OCI-LY1 (cell line): ENCODE results near the gene WNK2.

Experiments
- H2AFZ ChIP-seq: fragments of 200-600 bp; sonication (generic), shearing (Covaris generic); 2 replicates; pipeline ENCODE4 v1.6.0; 2014; ENCODE audit warnings: antibody characterized with exemption, mild to moderate bottlenecking, low read length
- H3F3A ChIP-seq: fragments of 200-600 bp; sonication (generic), shearing (Covaris generic); 2 replicates; pipeline ENCODE4 v1.6.0; 2014; ENCODE audit warnings: mild to moderate bottlenecking, antibody characterized with exemption, low read length, moderate library complexity; ENCODE audit not compliant: insufficient read depth
- H3K27ac ChIP-seq: fragments of 200-600 bp; sonication (generic); 2 replicates; pipeline ENCODE4 v1.5.1; 2014; ENCODE audit warnings: low read length, mixed run types, mild to moderate bottlenecking, low read depth; ENCODE audit not compliant: poor library complexity, severe bottlenecking
- H3K27me3 ChIP-seq: fragments of 200-600 bp; sonication (generic); 2 replicates; pipeline ENCODE4 v1.6.0; 2014; ENCODE audit warnings: antibody characterized with exemption, mild to moderate bottlenecking, low read length, moderate library complexity; ENCODE audit not compliant: insufficient read depth
- H3K36me3 ChIP-seq: fragments of 200-600 bp; sonication (generic); 2 replicates; pipeline ENCODE4 v1.6.1; 2014; ENCODE audit warnings: mild to moderate bottlenecking, antibody characterized with exemption, low read length, moderate library complexity, mixed read lengths; ENCODE audit not compliant: insufficient read depth
- H3K4me1 ChIP-seq: fragments of 200-600 bp; sonication (generic); 2 replicates; pipeline ENCODE4 v1.5.1; 2014; ENCODE audit warnings: mild to moderate bottlenecking, low read length, moderate library complexity; ENCODE audit not compliant: insufficient read depth, severe bottlenecking
- H3K4me2 ChIP-seq: fragments of 200-600 bp; sonication (generic), shearing (Covaris generic); 2 replicates; pipeline ENCODE4 v1.6.1; 2014; ENCODE audit warnings: low read length
- H3K4me3 ChIP-seq: fragments of 200-600 bp; sonication (generic); 2 replicates; pipeline ENCODE4 v1.5.1; 2014; ENCODE audit warnings: low read length, low read depth, mild to moderate bottlenecking, mixed read lengths; ENCODE audit not compliant: poor library complexity, severe bottlenecking
- H3K79me2 ChIP-seq: fragments of 200-600 bp; shearing (Covaris generic); 2 replicates; pipeline ENCODE4 v1.6.1; 2016; ENCODE audit warnings: mixed run types, low read length, mixed read lengths; ENCODE audit not compliant: insufficient read depth
- H3K9ac ChIP-seq: fragments of 200-600 bp; sonication (generic), shearing (Covaris generic); 2 replicates; pipeline ENCODE4 v1.6.1; 2014; ENCODE audit warnings: mild to moderate bottlenecking, low read length, mixed read lengths
- H3K9me2 ChIP-seq: fragments of 200-600 bp; sonication (generic), shearing (Covaris generic); 2 replicates; pipeline ENCODE4 v1.6.1; 2014; ENCODE audit warnings: low read depth, mild to moderate bottlenecking, low read length, mixed read lengths
- H3K9me3 ChIP-seq: fragments of 200-600 bp; shearing (Covaris generic); 2 replicates; pipeline ENCODE4 v1.6.1; 2014; ENCODE audit warnings: low read length, mixed read lengths
- H4K20me1 ChIP-seq: fragments of 200-600 bp; sonication (generic), shearing (Covaris generic); 2 replicates; pipeline ENCODE4 v1.6.0; 2016; ENCODE audit warnings: mild to moderate bottlenecking, low read length; ENCODE audit not compliant: insufficient read depth
- CTCF ChIP-seq: fragments of 200-600 bp; sonication (generic), shearing (Covaris generic); IDR thresholded peaks from 2 replicates; pipeline ENCODE4 v1.5.1; 2017; ENCODE audit warnings: mild to moderate bottlenecking, antibody characterized with exemption, low read length, moderate library complexity, mixed read lengths
- EZH2 ChIP-seq: fragments of 200-600 bp; sonication (generic), shearing (Covaris generic); IDR thresholded peaks from 2 replicates; pipeline ENCODE4 v1.8.0; 2017; ENCODE audit warnings: borderline replicate concordance, mixed run types, mild to moderate bottlenecking, antibody characterized with exemption, low read length, moderate library complexity, mixed read lengths

WNK2 gene

DNA sequence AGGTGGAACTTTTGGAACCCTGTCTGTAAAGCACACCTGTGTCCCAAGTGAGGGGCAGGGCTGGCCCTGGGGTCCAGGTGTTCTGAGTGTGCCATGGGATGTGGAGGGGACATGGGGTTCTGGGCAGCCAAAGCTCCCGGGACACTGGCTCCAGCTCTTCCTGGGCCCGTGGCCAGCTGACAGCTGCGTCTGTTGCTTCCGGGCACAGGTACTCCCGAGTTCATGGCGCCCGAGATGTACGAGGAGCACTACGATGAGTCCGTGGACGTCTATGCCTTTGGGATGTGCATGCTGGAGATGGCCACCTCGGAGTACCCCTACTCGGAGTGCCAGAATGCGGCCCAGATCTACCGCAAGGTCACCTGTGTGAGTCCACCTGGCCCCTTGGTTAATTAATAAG is 50.7 kb downstream of the WNK2 start:
- peaks cover 9% of the 10 kb centered on the region; the same call in 1 of the 2 replicates for H3K27me3 ChIP-seq
- no peak overlapping the region for H3K4me2 ChIP-seq
- no peaks in the 10 kb centered on the region for H4K20me1 ChIP-seq
- no peak overlapping the region for H3K4me3 ChIP-seq
- no peaks in the 10 kb centered on the region for H3K36me3 ChIP-seq
- H3K9me3 ChIP-seq = no peaks in the 10 kb centered on the region
- H3K27ac ChIP-seq = no peak overlapping the region
- no peaks in the 10 kb centered on the region for H3K9me2 ChIP-seq
- no peak overlapping the region for H2AFZ ChIP-seq
- H3F3A ChIP-seq = no peaks in the 10 kb centered on the region
- TF ChIP-seq CTCF = no peak
- TF ChIP-seq EZH2 = no peak
- H3K9ac ChIP-seq = no peak overlapping the region
- peaks cover 6% of the 10 kb centered on the region for H3K4me1 ChIP-seq
- H3K79me2 ChIP-seq = no peaks in the 10 kb centered on the region

DNA sequence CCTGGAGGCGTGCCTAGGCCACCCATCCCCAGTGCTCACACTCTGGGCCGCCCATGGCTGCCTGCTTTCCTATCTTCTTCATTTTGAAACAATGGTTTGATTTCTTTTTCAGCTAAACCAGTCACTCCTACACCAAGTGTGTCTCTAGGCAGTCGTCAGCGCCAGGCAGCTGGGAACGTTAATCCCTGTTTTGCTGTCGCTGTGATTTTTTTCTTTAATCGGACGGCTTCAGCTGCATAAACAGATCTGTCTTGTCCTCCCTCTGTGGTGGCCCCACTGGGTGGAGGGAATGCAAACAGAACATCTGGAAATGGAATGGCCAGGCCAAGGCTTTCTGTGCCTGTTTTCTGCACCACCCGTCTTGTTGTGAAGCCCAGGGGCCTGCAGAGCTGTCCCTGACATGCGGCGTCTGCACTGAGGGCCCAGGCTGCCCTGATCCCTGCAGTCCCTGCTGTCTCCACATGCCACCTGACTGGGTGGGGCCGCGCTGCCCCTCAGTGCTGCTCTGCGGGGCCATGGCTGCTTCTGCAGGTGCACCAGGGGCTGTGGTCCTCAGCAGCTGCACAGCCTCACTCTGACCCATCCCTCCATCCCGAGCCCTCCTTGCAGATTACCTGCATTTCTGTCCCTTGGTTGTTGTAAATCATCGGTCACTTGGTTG is 51.5 kb downstream of the WNK2 start:
- Histone ChIP-seq H3K79me2 (no peaks in the 10 kb centered on the region), H2AFZ (no peak overlapping the region), H4K20me1 (no peaks in the 10 kb centered on the region), H3K27ac (no peak overlapping the region), H3K4me1 (peaks cover 6% of the 10 kb centered on the region), H3K4me3 (no peak overlapping the region), H3K36me3 (no peaks in the 10 kb centered on the region), H3K9ac (no peak overlapping the region), H3F3A (no peaks in the 10 kb centered on the region), H3K9me3 (no peaks in the 10 kb centered on the region), H3K27me3 (peaks cover 9% of the 10 kb centered on the region; the same call in 1 of the 2 replicates), H3K9me2 (no peaks in the 10 kb centered on the region), H3K4me2 (no peak overlapping the region)
- TF ChIP-seq EZH2 = no peak
- TF ChIP-seq CTCF = no peak

GRCh38 chr9:93236541-93237206 is 52.7 kb downstream of the WNK2 start:
- Histone ChIP-seq H3K4me3 (no peak overlapping the region), H3K27ac (no peak overlapping the region), H2AFZ (no peak overlapping the region), H3K9me2 (no peaks in the 10 kb centered on the region), H3K36me3 (no peaks in the 10 kb centered on the region), H3K9me3 (no peaks in the 10 kb centered on the region), H4K20me1 (no peaks in the 10 kb centered on the region), H3K27me3 (peaks cover 8% of the 10 kb centered on the region; the same call in 1 of the 2 replicates), H3F3A (no peaks in the 10 kb centered on the region), H3K4me2 (no peak overlapping the region), H3K9ac (no peak overlapping the region), H3K4me1 (peaks cover 6% of the 10 kb centered on the region), H3K79me2 (no peaks in the 10 kb centered on the region)
- TF ChIP-seq CTCF (no peak), EZH2 (no peak)
